ENCODE data around the gene CXorf58.
"Not testable (repeated sequence)": the region's sequence is repeated elsewhere in the genome, so short reads cannot be mapped to it uniquely, and the experiment has no call there.

CXorf58 gene

GRCh38 chrX:23952984-23953907 is 45.4 kb downstream of the CXorf58 start:
- DNase-seq (ENCODE audit: low spot score), result no peak

- no peak for DNase-seq (ENCODE audit: low spot score)
Measured at GRCh38 chrX:23953908-23954269, 46.1 kb downstream of the CXorf58 start.

- DNase-seq (ENCODE audit: low spot score), result no peak
Measured at GRCh38 chrX:23954396-23954795, 46.6 kb downstream of the CXorf58 start.

DNA sequence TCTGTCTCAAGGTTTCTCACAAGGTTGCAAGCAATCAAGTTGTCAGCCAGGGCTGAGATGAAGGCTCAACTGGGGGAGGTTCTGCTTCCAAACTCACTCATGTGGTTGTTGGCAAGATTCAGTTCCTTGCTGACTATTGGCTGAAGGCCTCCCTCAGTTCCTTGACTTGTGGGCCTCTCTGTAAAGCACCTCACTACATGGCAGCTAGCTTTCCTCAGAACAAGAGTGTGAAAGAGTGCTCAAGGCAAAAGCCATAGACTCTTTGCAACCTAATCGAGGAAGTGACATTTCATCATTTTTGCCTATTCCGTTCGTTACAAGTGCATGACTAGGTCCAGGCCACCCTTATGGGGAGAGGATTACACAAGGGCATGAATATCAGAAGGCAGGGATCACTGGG is 52.0 kb downstream of the CXorf58 start:
- DNase-seq (ENCODE audit: low spot score), result no peak

- no peak for DNase-seq (ENCODE audit: low spot score)
Measured at GRCh38 chrX:23964191-23964590, 56.4 kb downstream of the CXorf58 start.

GRCh38 chrX:23965630-23966029 is 57.8 kb downstream of the CXorf58 start:
- not testable (repeated sequence) for DNase-seq (ENCODE audit: low spot score)

GRCh38 chrX:23978491-23978890 is 70.7 kb downstream of the CXorf58 start:
- DNase-seq (ENCODE audit: low spot score), result no peak

GRCh38 chrX:23980011-23980441 is 72.2 kb downstream of the CXorf58 start:
- DNase-seq (ENCODE audit: low spot score), result no peak

GRCh38 chrX:23981222-23981621 is 73.4 kb downstream of the CXorf58 start:
- no peak for DNase-seq (ENCODE audit: low spot score)

- DNase-seq (ENCODE audit: low spot score), result no peak
Measured at GRCh38 chrX:23981711-23982110, 73.9 kb downstream of the CXorf58 start.

DNA sequence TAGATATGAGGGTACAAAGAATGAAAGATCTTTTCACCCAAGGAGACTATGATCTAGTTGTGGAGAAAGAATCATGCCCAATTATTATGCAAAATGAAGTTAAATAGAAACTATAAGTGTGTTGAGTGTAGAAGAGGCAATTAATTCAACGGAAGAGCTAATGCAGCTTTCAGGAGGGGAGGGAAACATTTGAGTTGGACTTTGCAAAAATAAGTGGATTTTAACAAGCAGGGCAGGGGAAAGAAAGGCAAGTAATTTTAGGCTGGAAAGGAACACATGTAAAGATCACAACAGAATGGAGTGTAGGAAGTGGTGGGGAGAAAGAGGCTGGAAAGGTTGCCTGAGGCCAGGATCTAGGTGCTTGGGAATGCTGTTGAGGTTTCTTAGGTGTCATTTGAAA is 75.1 kb downstream of the CXorf58 start:
- DNase-seq (ENCODE audit: low spot score), result no peak

Data from AG20443 (cell line).